ENCODE measurements around the gene DUSP9. TPM values are rescaled to one million over a fixed set of nuclear protein-coding genes. Genes with fewer than 3 reads are reported as not detected.

The DUSP9 gene
- total RNA-seq, 2 donors from 2014 or later: not detected

DNA sequence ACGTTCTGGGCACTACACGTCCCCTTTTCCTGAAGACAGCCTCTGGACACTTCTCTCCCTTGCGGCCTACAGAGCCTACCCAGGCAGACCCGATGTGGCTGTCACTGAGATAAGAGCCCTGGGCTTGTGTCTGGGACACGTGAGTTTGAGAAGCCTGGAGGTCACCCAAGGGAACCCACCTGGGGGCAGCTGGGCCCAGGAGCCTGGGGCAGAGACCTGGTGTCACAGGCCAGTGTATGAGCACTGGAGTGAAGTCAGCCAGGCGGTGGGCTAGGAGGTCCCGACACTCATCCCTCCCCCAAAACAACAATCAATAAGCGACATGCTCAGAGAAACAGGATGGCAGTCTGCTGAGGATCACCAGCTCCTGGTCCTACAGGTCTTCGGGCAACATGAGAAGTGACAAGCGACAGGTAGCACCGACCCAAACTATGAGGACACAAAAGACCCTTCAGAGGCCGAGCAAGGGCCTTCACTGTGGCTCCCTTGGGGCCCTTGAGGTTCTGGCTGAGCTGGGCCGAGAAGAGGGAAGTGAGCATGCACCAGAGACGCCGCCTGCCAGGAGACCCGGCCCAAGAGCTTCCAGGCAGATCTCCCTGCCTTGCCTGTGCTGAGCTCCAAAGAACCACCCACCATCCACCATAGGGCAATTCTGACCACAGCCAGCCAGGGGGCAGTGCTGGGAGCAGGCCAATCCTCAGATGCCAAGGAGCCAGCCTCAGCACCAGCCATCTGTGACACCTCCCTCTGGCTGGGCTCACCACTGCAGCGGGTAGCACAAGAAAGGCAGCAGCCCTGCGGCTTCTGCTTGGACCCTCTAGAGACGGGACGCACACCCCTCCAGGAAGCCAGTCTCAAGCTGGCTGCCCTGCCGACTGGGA lies 11.0 kb upstream of the DUSP9 start:
- Histone ChIP-seq H3K27me3 (no peaks in the 10 kb centered on the region), H3K36me3 (replicated peaks in 1 of 2; ENCODE audit: insufficient read depth in 1 of 2, low read depth in 2 of 2) (no peaks in the 10 kb centered on the region), H3K9me3 (no peaks in the 10 kb centered on the region), H3K4me3 (no peak overlapping the region), H3K27ac (no peak overlapping the region), H3K4me1 (peaks cover 4% of the 10 kb centered on the region)
- peak in 1 of 4 donors; percentile 51 for DNase-seq
- ATAC-seq: no peak
- 73 to 90% methylated on average over 2 to 19 of the region's 21 CpGs for WGBS, 2 donors
- intact Hi-C loops (cut with DNase I): no loop called here
- TF ChIP-seq, protein P1, sequence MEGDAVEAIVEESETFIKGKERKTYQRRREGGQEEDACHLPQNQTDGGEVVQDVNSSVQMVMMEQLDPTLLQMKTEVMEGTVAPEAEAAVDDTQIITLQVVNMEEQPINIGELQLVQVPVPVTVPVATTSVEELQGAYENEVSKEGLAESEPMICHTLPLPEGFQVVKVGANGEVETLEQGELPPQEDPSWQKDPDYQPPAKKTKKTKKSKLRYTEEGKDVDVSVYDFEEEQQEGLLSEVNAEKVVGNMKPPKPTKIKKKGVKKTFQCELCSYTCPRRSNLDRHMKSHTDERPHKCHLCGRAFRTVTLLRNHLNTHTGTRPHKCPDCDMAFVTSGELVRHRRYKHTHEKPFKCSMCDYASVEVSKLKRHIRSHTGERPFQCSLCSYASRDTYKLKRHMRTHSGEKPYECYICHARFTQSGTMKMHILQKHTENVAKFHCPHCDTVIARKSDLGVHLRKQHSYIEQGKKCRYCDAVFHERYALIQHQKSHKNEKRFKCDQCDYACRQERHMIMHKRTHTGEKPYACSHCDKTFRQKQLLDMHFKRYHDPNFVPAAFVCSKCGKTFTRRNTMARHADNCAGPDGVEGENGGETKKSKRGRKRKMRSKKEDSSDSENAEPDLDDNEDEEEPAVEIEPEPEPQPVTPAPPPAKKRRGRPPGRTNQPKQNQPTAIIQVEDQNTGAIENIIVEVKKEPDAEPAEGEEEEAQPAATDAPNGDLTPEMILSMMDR (IDR thresholded peaks at IDR 0.05): peak in 1 of 7 experiments; percentile 37
- TF ChIP-seq POLR2A (IDR thresholded peaks at IDR 0.05): no peak

DNA sequence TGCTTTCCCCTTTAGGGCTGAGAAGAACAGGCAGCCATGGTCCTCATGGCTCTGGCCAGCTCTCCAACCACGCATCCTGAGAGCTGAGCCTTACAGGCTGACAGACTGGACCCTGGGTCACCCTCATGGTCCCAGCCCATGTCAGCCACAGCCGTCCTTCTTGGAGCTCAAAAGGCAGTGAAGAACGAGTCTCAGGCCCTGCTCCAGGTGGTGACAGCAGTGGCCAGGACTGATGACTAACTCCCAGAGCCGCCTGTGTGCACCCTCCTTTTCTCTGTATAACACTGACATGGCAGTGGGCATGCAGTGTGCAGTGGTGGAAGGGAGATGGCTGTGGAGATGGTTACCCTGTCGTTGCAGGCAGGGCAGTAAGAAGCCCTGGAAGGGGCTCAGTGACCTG lies 10.3 kb upstream of the DUSP9 start:
- Histone ChIP-seq H3K36me3 (replicated peaks in 1 of 2; ENCODE audit: insufficient read depth in 1 of 2, low read depth in 2 of 2) (no peaks in the 10 kb centered on the region), H3K4me1 (peaks cover 4% of the 10 kb centered on the region), H3K9me3 (no peaks in the 10 kb centered on the region), H3K27me3 (no peaks in the 10 kb centered on the region), H3K4me3 (no peak overlapping the region), H3K27ac (no peak overlapping the region)
- WGBS, 2 donors: 60% methylated on average over 4 of the region's 5 CpGs; no CpG with 5 or more reads in 1 of the 2 donors
- no peak for TF ChIP-seq POLR2A (IDR thresholded peaks at IDR 0.05)
- TF ChIP-seq, protein P1 (IDR thresholded peaks at IDR 0.05): no peak
- no peak for DNase-seq
- ATAC-seq: no peak
- intact Hi-C loops (cut with DNase I): no loop called here

DNA sequence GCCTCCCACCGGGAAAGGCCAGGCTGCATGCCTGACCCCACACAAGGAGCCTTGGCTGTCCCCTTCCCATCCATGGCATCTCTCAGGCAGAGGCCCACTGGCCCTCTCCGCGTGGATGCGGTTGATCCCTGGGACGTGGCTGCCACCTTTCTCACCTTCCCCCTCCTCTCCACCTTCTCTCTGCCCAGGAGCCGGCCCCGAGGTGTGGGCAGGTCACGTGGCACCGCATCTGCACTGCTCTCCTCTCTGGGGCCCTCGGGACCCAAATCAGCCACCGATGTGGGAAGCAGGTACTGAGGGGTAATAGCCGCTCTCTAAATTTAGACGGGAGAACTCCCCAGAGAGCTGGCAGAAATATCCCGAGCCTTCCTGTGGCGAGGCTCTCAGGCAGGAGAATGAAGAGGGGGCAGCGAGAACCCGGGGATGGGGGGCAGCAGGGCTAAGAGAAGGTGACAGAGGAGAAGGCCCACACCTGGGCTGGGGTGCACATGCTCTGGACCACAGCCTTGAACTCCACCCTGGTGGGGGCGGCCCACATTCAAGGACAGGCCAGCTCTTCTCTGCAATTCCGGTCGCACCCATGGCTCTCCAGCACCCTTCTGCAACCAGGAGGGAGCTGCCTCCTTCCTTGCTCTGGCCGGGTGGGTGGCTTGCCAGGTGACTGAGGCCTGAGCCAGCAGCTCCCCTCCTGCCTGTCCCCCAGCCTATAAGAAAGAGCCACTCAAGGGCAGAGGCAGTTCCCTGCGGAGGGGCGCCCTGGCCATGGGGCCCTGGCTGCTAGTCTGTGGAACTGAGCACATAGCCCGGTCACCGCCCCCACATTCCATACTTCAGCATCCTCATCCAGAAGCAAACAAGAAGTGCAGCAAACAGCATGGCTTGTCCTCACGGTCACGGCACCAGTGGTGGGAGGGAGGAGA lies 9.6 kb upstream of the DUSP9 start:
- DNase-seq (no peak), ATAC-seq (no peak)
- TF ChIP-seq, protein P1 (IDR thresholded peaks at IDR 0.05): no peak
- no peak for TF ChIP-seq POLR2A (IDR thresholded peaks at IDR 0.05)
- H3K4me1 ChIP-seq: peaks cover 4% of the 10 kb centered on the region
- no peak overlapping the region for H3K27ac ChIP-seq
- no peaks in the 10 kb centered on the region for H3K9me3 ChIP-seq
- H3K36me3 ChIP-seq (replicated peaks in 1 of 2; ENCODE audit: insufficient read depth in 1 of 2, low read depth in 2 of 2): no peaks in the 10 kb centered on the region
- 71 to 86% methylated on average over 12 to 15 of the region's 27 CpGs for WGBS, 2 donors
- intact Hi-C loops (cut with DNase I): no loop called here
- H3K4me3 ChIP-seq: no peak overlapping the region
- H3K27me3 ChIP-seq: no peaks in the 10 kb centered on the region

DNA sequence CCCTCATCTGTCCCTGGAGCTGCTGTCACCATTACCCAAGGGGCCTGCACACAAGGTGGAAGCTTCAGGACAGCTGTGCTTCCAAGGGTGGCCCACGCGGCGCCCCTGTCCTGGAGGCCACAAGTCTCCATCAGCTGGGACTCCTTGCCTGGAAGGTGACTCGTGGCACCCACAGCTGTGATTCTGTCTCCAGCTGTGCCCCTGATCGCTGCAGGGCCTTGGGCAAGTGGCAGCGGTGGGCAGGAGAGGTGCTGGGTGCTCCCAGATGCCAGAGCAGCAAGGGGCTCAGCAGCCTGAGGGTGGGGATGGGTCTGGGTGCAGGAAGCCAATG lies 9.0 kb upstream of the DUSP9 start:
- Histone ChIP-seq H3K4me1 (peaks cover 4% of the 10 kb centered on the region), H3K27me3 (no peaks in the 10 kb centered on the region), H3K36me3 (replicated peaks in 1 of 2; ENCODE audit: insufficient read depth in 1 of 2, low read depth in 2 of 2) (no peaks in the 10 kb centered on the region), H3K9me3 (no peaks in the 10 kb centered on the region), H3K27ac (no peak overlapping the region), H3K4me3 (no peak overlapping the region)
- no peak for ATAC-seq
- intact Hi-C loops (cut with DNase I): no loop called here
- DNase-seq: no peak
- WGBS, 2 donors: 100% methylated on average over 1 of the region's 6 CpGs; no CpG with 5 or more reads in 1 of the 2 donors
- TF ChIP-seq, protein P1 (IDR thresholded peaks at IDR 0.05): no peak
- no peak for TF ChIP-seq POLR2A (IDR thresholded peaks at IDR 0.05)

Measured in body of pancreas (tissue), 4 donors.